HG03457 (cell line): ENCODE measurements around the gene CSRNP3.
"Not testable (repeated sequence)": the region's sequence is repeated elsewhere in the genome, so short reads cannot be mapped to it uniquely, and the experiment has no call there.

ENCODE experiments used
- ATAC-seq: cut with Tn5 transposase; IDR thresholded peaks from one replicate; pipeline ENCODE4 v1.9.1; 2021; ENCODE audit warnings: moderate number of reproducible peaks; ENCODE audit not compliant: unreplicated experiment

The CSRNP3 gene

GRCh38 chr2:165630236-165630635 is 160.7 kb downstream of the CSRNP3 start:
- ATAC-seq = no peak

- no peak for ATAC-seq
Measured at GRCh38 chr2:165631089-165631488, 161.6 kb downstream of the CSRNP3 start.

- no peak for ATAC-seq
Measured at GRCh38 chr2:165632594-165632993, 163.1 kb downstream of the CSRNP3 start.

- no peak for ATAC-seq
Measured at GRCh38 chr2:165633431-165633830, 163.9 kb downstream of the CSRNP3 start.

GRCh38 chr2:165634282-165634681 is 164.8 kb downstream of the CSRNP3 start:
- ATAC-seq = no peak

- no peak for ATAC-seq
Measured at GRCh38 chr2:165634855-165635254, 165.4 kb downstream of the CSRNP3 start.

GRCh38 chr2:165635532-165635931 is 166.0 kb downstream of the CSRNP3 start:
- no peak for ATAC-seq

GRCh38 chr2:165636959-165637358 is 167.5 kb downstream of the CSRNP3 start:
- ATAC-seq = no peak

GRCh38 chr2:165637396-165637795 is 167.9 kb downstream of the CSRNP3 start:
- ATAC-seq = no peak

- ATAC-seq = no peak
Measured at GRCh38 chr2:165639504-165639903, 170.0 kb downstream of the CSRNP3 start.

GRCh38 chr2:165640247-165640929 is 170.9 kb downstream of the CSRNP3 start:
- no peak for ATAC-seq

- no peak for ATAC-seq
Measured at GRCh38 chr2:165645930-165646831, 176.7 kb downstream of the CSRNP3 start.

GRCh38 chr2:165647409-165647808 is 177.9 kb downstream of the CSRNP3 start:
- no peak for ATAC-seq

- no peak for ATAC-seq
Measured at GRCh38 chr2:165648801-165649200, 179.3 kb downstream of the CSRNP3 start.

- no peak for ATAC-seq
Measured at GRCh38 chr2:165651233-165651632, 181.7 kb downstream of the CSRNP3 start.

GRCh38 chr2:165655661-165656060 is 186.2 kb downstream of the CSRNP3 start:
- no peak for ATAC-seq

GRCh38 chr2:165660361-165660760 is 190.9 kb downstream of the CSRNP3 start:
- ATAC-seq = peak; percentile 74

GRCh38 chr2:165662720-165663119 is 193.2 kb downstream of the CSRNP3 start:
- ATAC-seq = no peak

- no peak for ATAC-seq
Measured at GRCh38 chr2:165665614-165666013, 196.1 kb downstream of the CSRNP3 start.

GRCh38 chr2:165666073-165666472 is 196.6 kb downstream of the CSRNP3 start:
- ATAC-seq = not testable (repeated sequence)

- ATAC-seq = no peak
Measured at GRCh38 chr2:165666605-165667004, 197.1 kb downstream of the CSRNP3 start.

- no peak for ATAC-seq
Measured at GRCh38 chr2:165667375-165667774, 197.9 kb downstream of the CSRNP3 start.
